K562 (cell line): Measurements from ENCODE around the gene ADARB2. TPM values are rescaled to one million over a fixed set of nuclear protein-coding genes. Genes with fewer than 3 reads are reported as not detected.

Experiments
- ATAC-seq: fragments of 200-7000 bp; cut with Tn5 transposase; 3 replicates; pipeline ENCODE4 v1.9.1; 2020; ENCODE audit warnings: moderate library complexity
- BruUV-seq: library from RNA; stranded (reverse); fragments of 400-500 nt; replicated peaks from 2 replicates; lab custom pipeline; 2021; lab: Mats Ljungman, UMichigan
- CTCF ChIA-PET: fragments of 300-600 bp; formaldehyde crosslinking; extraction: SDS; loops from one replicate; lab custom pipeline; 2021; ENCODE audit warnings: low intra/inter-chr PET ratio; lab: Yijun Ruan, JAX
- POLR2A ChIA-PET: fragments of 300-600, 350-650 bp; sonication (Branson Sonifier 250); formaldehyde crosslinking; extraction: SDS; loops from one replicate; lab custom pipeline; 2021; ENCODE audit warnings: antibody characterized with exemption, inconsistent platforms; lab: Yijun Ruan, JAX
- DNase-seq, 4 experiments: peaks; one replicate each; pipeline versions ENCODE4 v3.0.0 to v3.0.0-alpha.2; 2011 to 2018; ENCODE audit warnings: low spot score in 3 of 4, mixed read lengths in 3 of 4; ENCODE audit errors: extremely low read depth in 1 of 4
- FAIRE-seq: peaks from 2 replicates; lab custom pipeline; 2011; peaks lifted over from hg19 to GRCh38; lab: Jason Lieb, UNC
- H2AFZ ChIP-seq: 2 replicates; pipeline ENCODE4 v1.6.0; 2011; ENCODE audit warnings: low read depth, low read length, control low read depth, inconsistent platforms
- H3K27ac ChIP-seq: fragments of 200-600 bp; 3 replicates; pipeline ENCODE4 v1.8.0; 2011; ENCODE audit warnings: low read depth, mild to moderate bottlenecking, control low read depth, inconsistent platforms, low read length, moderate library complexity, mixed read lengths; ENCODE audit errors: extremely low read depth
- H3K27me3 ChIP-seq, 2 experiments: fragments of 300-600 bp in 1 of 2; 2 replicates in 1 of 2; 3 replicates in 1 of 2; pipeline versions ENCODE4 v1.6.0 to v1.8.0; 2011; ENCODE audit warnings: inconsistent platforms in 2 of 2, low read length in 2 of 2, mild to moderate bottlenecking in 1 of 2, mixed read lengths in 1 of 2, moderate library complexity in 1 of 2; ENCODE audit not compliant: control insufficient read depth in 2 of 2, insufficient read depth in 2 of 2
- H3K36me3 ChIP-seq: fragments of 300-600 bp; 3 replicates; pipeline ENCODE4 v1.8.0; 2011; ENCODE audit warnings: mild to moderate bottlenecking, low read length, inconsistent platforms; ENCODE audit not compliant: control insufficient read depth, insufficient read depth
- H3K4me1 ChIP-seq, 2 experiments: fragments of 200-600 bp in 1 of 2; replicated peaks in 1 of 2; 2 replicates in 1 of 2; 3 replicates in 1 of 2; pipeline versions ENCODE4 v1.5.1 to v1.8.0; 2011; ENCODE audit warnings: inconsistent platforms in 2 of 2, low read length in 2 of 2, mild to moderate bottlenecking in 1 of 2, mixed read lengths in 1 of 2, moderate library complexity in 1 of 2; ENCODE audit not compliant: control insufficient read depth in 2 of 2, insufficient read depth in 2 of 2
- H3K4me2 ChIP-seq: 2 replicates; pipeline ENCODE4 v1.6.1; 2011; ENCODE audit warnings: low read length, control low read depth, inconsistent platforms, mixed read lengths; ENCODE audit not compliant: insufficient read depth
- H3K4me3 ChIP-seq: fragments of 200-600 bp; sonication (generic), shearing (Covaris generic); 2 replicates; pipeline ENCODE4 v1.5.1; 2016; ENCODE audit warnings: control low read depth, inconsistent platforms
- H3K79me2 ChIP-seq: fragments of 200-600 bp; 3 replicates; pipeline ENCODE4 v1.8.0; 2011; ENCODE audit warnings: low read length, inconsistent platforms; ENCODE audit not compliant: control insufficient read depth, insufficient read depth
- H3K9ac ChIP-seq, 2 experiments: 2 replicates each; pipeline versions ENCODE4 v1.6.0 to v1.6.1; 2011; ENCODE audit warnings: low read depth in 2 of 2, low read length in 2 of 2, control low read depth in 1 of 2, inconsistent platforms in 1 of 2, mild to moderate bottlenecking in 1 of 2, mixed read lengths in 1 of 2; ENCODE audit not compliant: insufficient read depth in 1 of 2
- H3K9me1 ChIP-seq: one replicate; pipeline ENCODE4 v1.6.0; 2011; ENCODE audit warnings: inconsistent platforms, mild to moderate bottlenecking, low read length, moderate library complexity; ENCODE audit not compliant: control insufficient read depth, insufficient read depth
- H3K9me3 ChIP-seq: replicated peaks from 2 replicates; pipeline ENCODE4 v1.5.1; 2011; ENCODE audit warnings: low read depth, low read length, inconsistent platforms; ENCODE audit not compliant: control insufficient read depth, insufficient read depth
- H4K20me1 ChIP-seq: replicated peaks from 2 replicates; pipeline ENCODE4 v1.6.1; 2011; ENCODE audit warnings: low read length, inconsistent platforms, mixed read lengths; ENCODE audit not compliant: control insufficient read depth, insufficient read depth
- HNRNPLL ChIP-seq: fragments of 200-400 bp; formaldehyde crosslinking; IDR thresholded peaks from 2 replicates; pipeline ENCODE4 v1.6.1; 2017; ENCODE audit warnings: low read length, low read depth, mild to moderate bottlenecking; ENCODE audit not compliant: poor library complexity, severe bottlenecking
- NCOR1 ChIP-seq: fragments of 450-650 bp; IDR thresholded peaks from 2 replicates; pipeline ENCODE4 v1.6.1; 2016; ENCODE audit warnings: mild to moderate bottlenecking, moderate library complexity
- RNF2 ChIP-seq: sonication (generic); IDR thresholded peaks from 2 replicates; pipeline ENCODE4 v1.6.1; 2016
- SMAD3 ChIP-seq: fragments of 450-650 bp; formaldehyde crosslinking; conservative IDR thresholded peaks from 2 replicates; pipeline ENCODE4 v1.4.0; 2020; ENCODE audit warnings: mild to moderate bottlenecking
- SMARCA4 ChIP-seq: fragments of 450-650 bp; IDR thresholded peaks from 2 replicates; pipeline ENCODE4 v1.6.1; 2016
- ZNF184 ChIP-seq: sonication (generic); formaldehyde crosslinking; IDR thresholded peaks from 2 replicates; pipeline ENCODE4 v1.5.0; 2020; ENCODE audit warnings: missing genetic modification reagents
- ZNF778 ChIP-seq: fragments of 450-650 bp; formaldehyde crosslinking; IDR thresholded peaks from 2 replicates; pipeline ENCODE4 v1.4.0; 2020; ENCODE audit warnings: mild to moderate bottlenecking, moderate library complexity
- WGBS: fragments of 100-300 bp; shearing (Covaris generic); methylation state at CpG from one replicate; pipeline ENCODE4 v1.1.6; 2016; ENCODE audit warnings: low coverage, mixed read lengths; ENCODE audit not compliant: insufficient coverage; ENCODE audit errors: missing lambda C conversion rate; 5-methylcytosine and 5-hydroxymethylcytosine counted together
- in situ Hi-C: fragments of 300-500 bp; cut with MboI; formaldehyde crosslinking; loops from 4 replicates; pipeline ENCODE4 v1.15.0; 2018; ENCODE audit warnings: inconsistent platforms, mixed read lengths
- intact Hi-C: fragments of 100-400 bp; cut with micrococcal nuclease; formaldehyde crosslinking; loops from 2 replicates; pipeline ENCODE4 v1.14.2; 2022
- polyA plus RNA-seq, 8 experiments: library from polyadenylated mRNA; depleted of rRNA in 4 of 8; stranded (reverse) in 5 of 8; unstranded in 3 of 8; fragments of >200 nt; fragmentation: Nextera tagmentation in 2 of 8; fragmentation: Illumina TruSeq in 1 of 8; extraction: Ambion mirVana in 2 of 8; extraction: Trizol in 1 of 8; gene quantifications; 2 replicates each; pipeline versions ENCODE4 v1.2.1 to v1.2.3, GENCODE V29; 2011 to 2014; ENCODE audit warnings: inconsistent platforms in 1 of 8, missing spikeins in 1 of 8
- total RNA-seq, 7 experiments: library from RNA; depleted of rRNA in 6 of 7; stranded (reverse); fragments of >200 nt in 6 of 7; fragmentation: Illumina TruSeq in 2 of 7; extraction: Trizol in 2 of 7; gene quantifications; 2 replicates each; pipeline versions ENCODE4 v1.2.1 to v1.2.3, GENCODE V29; 2011 to 2021; ENCODE audit warnings: low replicate concordance in 1 of 7
- TF ChIP-seq, protein P1 (sequence below): sonication (generic); formaldehyde crosslinking; IDR thresholded peaks from 2 replicates; pipeline ENCODE4 v1.8.1; 2023; ENCODE audit warnings: mild to moderate bottlenecking, missing genetic modification reagents
- TF ChIP-seq, protein P2 (sequence below): fragments of 450-650 bp; IDR thresholded peaks from one replicate; pipeline ENCODE4 v1.6.1; 2018; ENCODE audit warnings: mild to moderate bottlenecking, moderate library complexity; ENCODE audit not compliant: partially characterized antibody
- TF ChIP-seq, protein P3 (sequence below): IDR thresholded peaks from 2 replicates; pipeline ENCODE4 v1.6.1; 2012; ENCODE audit warnings: low read depth, low read length, improper control_type of control experiment, borderline replicate concordance
- TF ChIP-seq, protein P4 (sequence below): fragments of 250-450 bp; sonication (Bioruptor Pico); IDR thresholded peaks from 2 replicates; pipeline ENCODE4 v1.8.0; 2022; ENCODE audit warnings: moderate library complexity, mild to moderate bottlenecking, inconsistent platforms

The ADARB2 gene
- total and polyA plus RNA-seq, 9 of the 15 experiments (the other 6 are each of a cell fraction or from before 2014, with no cell fraction given): not detected

DNA sequence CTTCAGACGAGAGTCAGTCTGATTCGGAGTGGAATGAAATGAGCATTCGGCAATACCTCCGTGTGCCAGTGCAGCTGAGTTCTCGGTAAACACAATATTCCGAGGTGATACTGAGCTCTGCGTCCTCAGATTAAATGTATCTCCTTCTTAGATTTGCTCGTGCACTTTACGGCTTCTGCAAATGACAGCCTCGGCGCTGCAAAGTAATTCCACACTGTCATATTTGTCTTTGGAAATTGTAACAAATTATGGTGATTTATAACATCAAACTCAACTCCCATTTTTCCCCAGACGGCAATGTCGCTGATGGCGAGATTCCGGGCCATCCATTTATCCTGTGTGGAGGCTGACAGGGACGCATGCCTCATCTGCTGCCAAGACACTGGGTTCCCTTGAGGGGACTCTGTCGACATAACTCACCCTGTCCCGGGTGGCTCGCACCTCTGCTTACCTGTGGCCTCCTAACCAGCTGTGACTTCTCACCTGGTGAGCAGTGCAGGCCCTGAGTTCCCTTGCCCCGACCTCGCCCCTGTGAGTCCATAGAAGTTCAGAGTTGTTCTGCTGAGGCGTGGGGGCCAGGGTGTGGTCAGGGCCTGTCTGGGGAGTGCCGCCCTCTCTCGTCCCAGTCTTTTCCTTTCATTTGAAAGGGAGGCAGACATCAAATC, 201.9 kb downstream of the ADARB2 start:
- Histone ChIP-seq H3K36me3 (no peaks in the 10 kb centered on the region), H3K9ac (no peak overlapping the region), H3K9me3 (no peaks in the 10 kb centered on the region), H3K27ac (no peak overlapping the region), H3K4me2 (no peak overlapping the region), H3K79me2 (no peaks in the 10 kb centered on the region), H3K4me3 (no peak overlapping the region), H3K9me1 (no peaks in the 10 kb centered on the region), H3K27me3 (peaks cover 22 to 66% of the 10 kb centered on the region in 2 experiments), H4K20me1 (peaks cover 9% of the 10 kb centered on the region; the same call in 1 of the 2 replicates), H2AFZ (no peak overlapping the region), H3K4me1 (no peaks in the 10 kb centered on the region)
- FAIRE-seq: no peak
- TF ChIP-seq, protein P1, sequence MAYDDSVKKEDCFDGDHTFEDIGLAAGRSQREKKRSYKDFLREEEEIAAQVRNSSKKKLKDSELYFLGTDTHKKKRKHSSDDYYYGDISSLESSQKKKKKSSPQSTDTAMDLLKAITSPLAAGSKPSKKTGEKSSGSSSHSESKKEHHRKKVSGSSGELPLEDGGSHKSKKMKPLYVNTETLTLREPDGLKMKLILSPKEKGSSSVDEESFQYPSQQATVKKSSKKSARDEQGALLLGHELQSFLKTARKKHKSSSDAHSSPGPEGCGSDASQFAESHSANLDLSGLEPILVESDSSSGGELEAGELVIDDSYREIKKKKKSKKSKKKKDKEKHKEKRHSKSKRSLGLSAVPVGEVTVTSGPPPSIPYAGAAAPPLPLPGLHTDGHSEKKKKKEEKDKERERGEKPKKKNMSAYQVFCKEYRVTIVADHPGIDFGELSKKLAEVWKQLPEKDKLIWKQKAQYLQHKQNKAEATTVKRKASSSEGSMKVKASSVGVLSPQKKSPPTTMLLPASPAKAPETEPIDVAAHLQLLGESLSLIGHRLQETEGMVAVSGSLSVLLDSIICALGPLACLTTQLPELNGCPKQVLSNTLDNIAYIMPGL (CRISPR knock-in tag): no peak
- TF ChIP-seq HNRNPLL (no peak), NCOR1 (no peak), ZNF184 (no peak), SMAD3 (no peak), ZNF778 (CRISPR knock-in tag) (no peak), RNF2 (no peak), SMARCA4 (no peak)
- TF ChIP-seq, protein P2, sequence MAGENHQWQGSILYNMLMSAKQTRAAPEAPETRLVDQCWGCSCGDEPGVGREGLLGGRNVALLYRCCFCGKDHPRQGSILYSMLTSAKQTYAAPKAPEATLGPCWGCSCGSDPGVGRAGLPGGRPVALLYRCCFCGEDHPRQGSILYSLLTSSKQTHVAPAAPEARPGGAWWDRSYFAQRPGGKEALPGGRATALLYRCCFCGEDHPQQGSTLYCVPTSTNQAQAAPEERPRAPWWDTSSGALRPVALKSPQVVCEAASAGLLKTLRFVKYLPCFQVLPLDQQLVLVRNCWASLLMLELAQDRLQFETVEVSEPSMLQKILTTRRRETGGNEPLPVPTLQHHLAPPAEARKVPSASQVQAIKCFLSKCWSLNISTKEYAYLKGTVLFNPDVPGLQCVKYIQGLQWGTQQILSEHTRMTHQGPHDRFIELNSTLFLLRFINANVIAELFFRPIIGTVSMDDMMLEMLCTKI: no peak
- TF ChIP-seq, protein P3, sequence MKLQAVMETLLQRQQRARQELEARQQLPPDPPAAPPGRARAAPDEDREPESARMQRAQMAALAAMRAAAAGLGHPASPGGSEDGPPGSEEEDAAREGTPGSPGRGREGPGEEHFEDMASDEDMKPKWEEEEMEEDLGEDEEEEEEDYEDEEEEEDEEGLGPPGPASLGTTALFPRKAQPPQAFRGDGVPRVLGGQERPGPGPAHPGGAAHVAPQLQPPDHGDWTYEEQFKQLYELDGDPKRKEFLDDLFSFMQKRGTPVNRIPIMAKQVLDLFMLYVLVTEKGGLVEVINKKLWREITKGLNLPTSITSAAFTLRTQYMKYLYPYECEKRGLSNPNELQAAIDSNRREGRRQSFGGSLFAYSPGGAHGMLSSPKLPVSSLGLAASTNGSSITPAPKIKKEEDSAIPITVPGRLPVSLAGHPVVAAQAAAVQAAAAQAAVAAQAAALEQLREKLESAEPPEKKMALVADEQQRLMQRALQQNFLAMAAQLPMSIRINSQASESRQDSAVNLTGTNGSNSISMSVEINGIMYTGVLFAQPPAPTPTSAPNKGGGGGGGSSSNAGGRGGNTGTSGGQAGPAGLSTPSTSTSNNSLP: no peak
- TF ChIP-seq, protein P4, sequence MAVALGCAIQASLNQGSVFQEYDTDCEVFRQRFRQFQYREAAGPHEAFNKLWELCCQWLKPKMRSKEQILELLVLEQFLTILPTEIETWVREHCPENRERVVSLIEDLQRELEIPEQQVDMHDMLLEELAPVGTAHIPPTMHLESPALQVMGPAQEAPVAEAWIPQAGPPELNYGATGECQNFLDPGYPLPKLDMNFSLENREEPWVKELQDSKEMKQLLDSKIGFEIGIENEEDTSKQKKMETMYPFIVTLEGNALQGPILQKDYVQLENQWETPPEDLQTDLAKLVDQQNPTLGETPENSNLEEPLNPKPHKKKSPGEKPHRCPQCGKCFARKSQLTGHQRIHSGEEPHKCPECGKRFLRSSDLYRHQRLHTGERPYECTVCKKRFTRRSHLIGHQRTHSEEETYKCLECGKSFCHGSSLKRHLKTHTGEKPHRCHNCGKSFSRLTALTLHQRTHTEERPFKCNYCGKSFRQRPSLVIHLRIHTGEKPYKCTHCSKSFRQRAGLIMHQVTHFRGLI (CRISPR knock-in tag): no peak
- no peak for DNase-seq
- in situ Hi-C loops (no loop called here), intact Hi-C loops (no loop called here)
- ATAC-seq: no peak
- POLR2A ChIA-PET: interaction anchor here (1.2 kb wide), 1 partner anchor 10 kb away, joined by 5 read pairs; no protein-coding TSS in a partner anchor
- BruUV-seq: no TSS peak
- 2% methylated on average over 22 of the region's 24 CpGs for WGBS
- CTCF ChIA-PET: no interaction called here
